Cerebellar cortex (tissue), 1 donor: ENCODE measurements around the gene ACADL.

Experiments used
- DNase-seq: peaks from one replicate; pipeline ENCODE4 v3.0.0-alpha.2; 2015; ENCODE audit warnings: low spot score

ACADL gene

DNA sequence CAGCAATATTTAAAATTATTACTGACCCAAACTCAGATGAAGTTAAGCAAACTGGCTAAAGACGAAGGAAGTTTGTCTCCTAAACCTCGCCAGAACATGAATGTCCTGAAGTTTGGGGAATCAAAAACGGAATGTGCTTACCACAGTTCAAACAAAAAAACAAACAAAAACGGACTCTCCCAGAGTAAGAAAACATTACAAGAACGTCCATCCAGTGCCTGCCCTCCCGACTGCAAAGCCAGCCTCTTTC is 55.1 kb downstream of the ACADL start:
- DNase-seq: no peak

DNA sequence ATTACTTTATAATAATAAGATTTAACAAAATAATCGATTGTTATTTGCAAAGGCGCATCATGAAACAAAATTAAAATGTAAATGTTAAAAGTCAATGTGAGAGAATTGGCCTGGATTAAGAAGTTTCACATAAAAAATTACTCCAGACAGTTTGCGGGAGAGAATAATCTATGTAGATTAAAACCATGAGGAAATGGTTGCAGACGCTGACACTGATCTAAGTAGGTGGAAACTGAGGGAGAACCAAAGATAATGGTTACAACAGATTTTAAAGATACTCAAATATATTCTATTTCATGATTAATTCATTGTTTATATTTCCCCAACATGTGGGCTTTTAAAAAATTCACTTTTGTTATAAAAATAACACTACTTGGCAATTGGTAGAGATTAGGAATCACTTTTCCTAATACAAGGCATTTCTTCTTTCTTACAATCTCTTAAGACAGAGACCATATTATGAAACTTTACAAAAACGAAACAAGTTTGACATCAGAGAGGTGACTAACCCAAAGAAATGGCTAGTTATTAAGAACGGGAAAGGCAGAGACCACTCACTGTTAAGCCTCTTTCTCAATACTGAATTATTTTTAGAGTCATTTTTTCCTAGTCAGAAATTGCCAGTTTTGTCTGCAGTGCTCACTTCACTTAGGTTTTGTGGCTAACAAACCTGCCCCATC is 55.6 kb downstream of the ACADL start:
- no peak for DNase-seq

DNA sequence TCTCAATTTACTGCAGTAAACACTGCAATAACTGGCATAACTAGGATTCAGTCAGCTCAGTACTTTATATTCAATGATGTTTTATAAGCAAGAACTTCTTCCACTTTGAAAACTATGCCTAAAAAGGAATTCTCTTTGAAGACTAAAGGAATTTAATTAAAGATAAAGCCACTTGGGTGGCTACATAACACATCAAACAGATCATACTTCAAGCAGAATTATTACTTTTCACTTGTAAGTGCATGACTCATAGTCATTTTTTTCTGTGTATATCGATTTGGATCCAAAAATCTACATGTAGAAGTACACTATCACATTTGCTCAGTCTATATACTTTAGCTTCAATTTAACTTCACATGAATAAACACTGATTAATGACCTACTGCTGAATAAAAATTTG is 58.0 kb downstream of the ACADL start:
- DNase-seq: no peak

DNA sequence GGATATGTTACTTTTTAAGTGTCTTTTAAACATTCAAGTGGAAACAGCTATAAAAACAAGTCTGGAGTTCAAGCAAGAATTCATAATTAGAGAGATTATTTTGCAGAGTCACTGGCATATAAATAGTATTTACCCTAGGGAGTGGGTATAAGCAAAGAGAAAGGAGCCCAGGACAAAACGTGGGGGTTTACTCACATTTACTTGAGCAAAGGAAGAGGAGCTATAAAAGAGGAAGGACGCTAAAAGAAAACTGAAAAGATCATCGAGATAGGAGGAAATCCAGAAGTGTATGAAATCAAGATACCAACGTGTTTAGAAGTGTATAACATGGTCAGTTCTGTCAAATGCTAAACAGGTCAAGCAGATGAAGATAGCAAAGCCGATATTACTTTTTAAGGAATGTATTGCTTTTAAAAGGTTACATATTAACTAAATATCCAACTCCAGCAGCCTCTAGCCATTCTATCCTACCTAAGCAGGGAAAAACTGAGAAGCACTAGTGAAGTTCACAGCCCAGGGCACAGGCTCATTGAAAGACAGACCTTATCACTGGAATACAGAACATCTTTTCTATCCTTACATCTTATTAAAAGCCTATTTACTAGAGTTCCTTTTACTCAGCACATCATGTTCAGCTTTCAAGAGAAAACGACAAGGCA is 62.7 kb downstream of the ACADL start:
- DNase-seq: no peak

DNA sequence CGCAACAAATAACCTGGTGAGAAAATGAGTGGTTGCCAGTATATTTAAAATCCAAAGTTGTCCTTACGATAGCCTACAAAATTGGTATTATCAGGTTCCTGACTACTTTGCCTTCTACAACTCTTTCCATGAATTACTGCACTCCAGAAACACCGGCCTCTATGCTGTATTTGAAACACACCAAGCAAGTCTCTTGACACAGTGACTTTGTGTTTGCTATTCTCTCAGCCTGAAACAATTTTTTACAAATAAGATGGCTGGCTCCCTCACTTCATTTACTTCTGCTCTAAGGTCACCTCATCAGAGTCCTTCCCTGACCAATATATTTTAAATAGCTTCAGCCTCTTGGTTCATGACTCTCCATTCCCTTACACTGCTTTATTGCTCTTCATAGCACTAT is 66.2 kb downstream of the ACADL start:
- no peak for DNase-seq

DNA sequence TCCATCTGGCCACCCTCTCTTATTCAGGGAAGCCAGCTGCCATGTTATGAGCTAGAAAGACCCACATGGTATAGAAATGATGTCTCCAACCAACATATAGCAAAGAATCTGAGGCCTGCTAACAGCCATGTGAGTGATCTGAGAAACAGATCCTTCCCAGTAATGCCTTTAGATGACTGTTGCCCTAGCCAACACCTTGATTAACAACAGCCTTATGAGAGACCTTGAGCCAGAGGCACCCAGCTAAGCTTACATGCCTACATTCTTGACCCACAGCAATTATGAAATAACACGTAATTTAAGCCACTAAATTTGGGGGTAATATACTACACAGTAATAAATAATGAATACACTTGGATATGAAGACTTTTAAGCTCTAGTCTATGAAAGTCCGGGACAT is 67.0 kb downstream of the ACADL start:
- DNase-seq: no peak

DNA sequence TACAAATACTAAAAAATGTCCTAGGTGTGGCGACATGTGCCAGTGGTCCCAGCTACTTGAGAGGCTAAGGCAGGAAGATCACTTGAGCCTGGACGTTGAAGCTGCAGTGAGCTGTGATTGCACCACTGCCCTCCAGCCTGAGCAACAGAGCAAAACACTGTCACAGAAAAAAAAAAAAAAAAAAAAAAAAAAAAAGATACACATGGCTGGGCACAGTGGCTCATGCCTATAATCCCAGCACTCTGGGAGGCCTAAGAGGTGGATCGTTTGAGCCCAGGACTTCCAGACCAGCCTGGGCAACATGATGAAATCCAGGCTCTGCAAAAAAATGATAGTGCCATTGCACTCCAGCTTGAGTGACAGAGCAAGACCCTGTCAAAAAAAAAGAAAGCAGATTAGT is 67.7 kb downstream of the ACADL start:
- DNase-seq: no peak

DNA sequence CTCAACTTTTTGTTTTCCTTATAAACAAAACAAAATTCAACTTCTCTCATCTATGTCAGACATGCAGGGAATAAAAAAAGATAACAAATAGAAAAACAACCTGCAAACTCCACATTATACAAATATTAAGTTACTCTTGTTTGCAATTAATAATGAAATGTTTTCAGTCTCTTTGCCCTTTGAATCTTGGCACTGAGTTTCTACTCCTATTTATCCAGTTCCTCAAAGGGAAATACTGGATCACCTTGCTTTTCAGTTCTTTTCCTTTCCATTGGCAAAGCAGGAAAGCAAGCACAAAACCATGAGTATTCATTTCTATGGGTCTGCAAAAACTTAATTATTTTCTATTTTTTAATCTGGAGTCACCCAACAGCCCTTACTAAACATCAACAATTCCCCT is 77.6 kb downstream of the ACADL start:
- DNase-seq: no peak
